NCI-H2081 (cell line): ENCODE results near the gene RIMKLB.
A peak's percentile ranks its signal among the peaks of the same experiment; 100 is the strongest.
"Not testable (repeated sequence)": the region's sequence is repeated elsewhere in the genome, so short reads cannot be mapped to it uniquely, and the experiment has no call there.

Experiments used
- DNase-seq, 2 experiments: peaks; one replicate each; lab custom pipeline; 2025; lab: John Stamatoyannopoulos, UW

The RIMKLB gene

DNA sequence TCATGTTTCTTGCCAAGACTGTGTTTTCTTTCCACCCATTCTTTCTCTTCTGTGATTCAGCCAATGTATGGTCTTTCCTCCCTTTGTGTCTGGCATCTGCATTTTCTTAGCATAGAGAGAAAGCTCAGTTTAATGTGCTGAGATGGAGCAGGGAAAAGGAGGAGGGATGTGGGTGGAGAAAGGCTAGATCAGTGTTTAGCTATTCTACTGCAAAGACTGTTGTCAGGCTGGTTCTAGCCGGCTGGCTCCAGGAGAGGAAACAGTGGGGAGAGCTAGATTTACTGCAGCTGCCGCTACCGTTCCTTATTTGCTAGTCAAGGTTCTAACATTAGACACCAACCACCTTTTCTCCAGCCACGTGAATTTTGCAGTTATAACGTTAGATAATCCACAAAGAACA, 5.2 kb upstream of the RIMKLB start:
- peak; percentile 31 to 79 for DNase-seq

DNA sequence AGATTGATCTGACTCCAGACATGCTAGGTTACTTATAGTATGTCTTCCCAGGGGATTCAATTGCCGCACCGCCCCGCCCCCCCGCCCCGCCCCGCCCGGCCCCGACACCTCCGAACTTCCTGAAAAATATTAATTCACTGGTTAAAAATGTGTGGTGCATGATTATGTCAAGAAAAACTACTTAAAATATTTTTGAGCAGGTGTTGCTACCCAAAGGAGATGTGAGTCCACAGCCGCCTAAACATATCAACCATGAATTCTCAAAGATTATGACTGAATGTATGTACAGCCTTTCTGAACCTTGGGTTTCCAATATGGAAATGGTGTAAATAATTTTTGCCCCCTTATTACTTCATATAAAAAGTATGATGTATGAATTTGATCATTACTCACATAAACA, 2.7 kb upstream of the RIMKLB start:
- DNase-seq, result no peak

DNA sequence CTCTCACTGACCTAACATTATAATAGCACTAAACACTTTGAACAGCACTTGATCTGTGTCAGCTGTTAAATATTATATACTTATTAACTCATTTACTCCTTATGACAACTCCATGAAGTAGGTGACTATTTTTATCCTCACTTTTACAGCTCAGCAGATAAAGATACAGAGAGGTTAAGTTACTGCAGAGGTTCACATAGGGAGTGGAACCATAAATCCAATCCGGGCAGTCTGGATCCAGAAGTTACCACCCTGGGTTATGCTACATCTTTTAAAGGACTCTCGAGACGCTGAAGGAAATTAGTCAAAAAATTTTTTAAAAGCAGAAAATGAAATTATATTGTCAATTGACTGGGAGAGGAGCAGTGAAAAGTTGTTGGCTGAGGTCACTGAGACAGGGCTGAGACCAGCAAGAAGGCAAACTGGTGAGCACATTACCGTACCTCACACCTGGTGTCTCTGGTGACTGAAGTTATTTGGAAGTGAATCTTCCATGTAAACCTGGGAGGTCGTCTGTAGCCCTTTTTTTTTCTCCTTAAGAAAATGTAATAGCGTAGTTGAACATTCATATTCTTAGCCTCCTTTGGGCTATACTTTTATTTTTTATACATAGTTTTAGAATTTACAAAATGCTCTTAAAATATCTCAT, 1.2 kb upstream of the RIMKLB start:
- DNase-seq, result no peak

DNA sequence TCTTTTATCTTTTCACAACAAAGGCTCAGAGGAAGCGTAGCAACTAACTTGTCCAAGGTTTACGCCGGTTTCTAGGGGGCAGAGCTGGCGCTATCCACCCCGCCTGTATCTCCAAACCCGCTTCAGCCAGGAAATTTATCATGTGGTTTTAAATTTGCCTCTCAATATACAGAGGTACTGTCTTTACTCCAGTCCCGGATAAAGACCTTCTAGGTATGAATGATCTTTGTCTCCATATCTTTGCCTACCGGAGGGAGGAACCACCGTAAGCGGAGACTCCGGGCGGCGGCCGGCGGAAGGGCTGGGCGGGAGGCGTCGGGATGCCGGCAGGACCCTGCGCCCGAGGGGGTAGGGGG, 693 bp upstream of the RIMKLB start:
- DNase-seq, result peak; percentile 29 to 51

DNA sequence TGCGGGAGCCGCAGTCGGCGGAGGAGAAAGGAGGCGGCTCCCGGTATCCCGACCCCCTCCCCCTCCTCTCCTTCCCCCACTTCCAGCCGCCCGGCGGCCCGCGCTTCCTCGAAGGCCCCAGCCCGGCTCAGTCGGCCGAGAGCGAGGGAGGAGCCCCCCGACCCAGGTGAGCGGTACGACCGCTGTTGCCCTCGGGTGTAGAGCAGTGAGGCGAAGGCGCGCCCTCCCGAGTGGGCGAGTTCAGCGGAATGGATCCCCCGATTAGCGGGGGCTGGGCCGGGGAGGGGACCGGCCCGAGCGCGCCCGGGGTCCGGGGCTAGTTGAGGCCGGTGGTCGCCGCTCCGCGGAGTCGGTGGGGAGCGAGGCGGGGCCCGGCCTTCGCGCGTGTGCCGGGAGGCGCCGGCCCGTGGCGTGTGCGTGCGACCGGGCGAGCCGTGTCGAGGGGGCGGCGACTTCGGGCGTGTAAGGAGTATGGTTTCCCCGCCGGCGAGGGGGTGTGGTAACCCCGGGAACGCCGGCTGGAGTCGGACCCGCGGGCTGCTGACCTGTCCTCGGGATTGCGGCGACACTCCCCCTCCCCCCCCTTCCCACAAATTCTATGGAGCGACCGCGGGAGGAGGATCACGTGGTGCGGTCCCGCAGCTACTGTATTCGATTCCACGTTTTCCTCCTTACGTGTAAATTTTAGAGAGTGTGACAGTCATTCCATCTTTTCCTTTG, 501 bp downstream of the RIMKLB start:
- DNase-seq, result peak; percentile 9 to 38

DNA sequence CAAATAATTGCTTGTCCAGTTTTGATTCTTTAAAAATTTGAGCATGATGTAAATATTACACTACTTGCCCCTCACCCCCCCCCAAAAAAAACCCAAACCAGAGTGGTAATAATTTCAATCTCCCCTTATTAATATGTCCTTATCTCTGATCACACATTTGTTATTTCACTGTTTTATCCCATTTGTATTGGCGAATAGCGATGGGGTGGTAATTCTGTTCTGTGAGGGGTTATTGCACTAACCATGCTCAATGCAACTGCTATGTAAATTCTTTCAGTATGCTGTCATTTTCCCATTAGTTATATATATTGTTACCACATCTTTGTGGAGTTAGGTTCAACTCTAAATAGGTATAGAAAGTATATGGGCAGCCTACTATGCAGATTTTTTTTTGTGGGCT, 1.1 kb downstream of the RIMKLB start:
- DNase-seq, result no peak

DNA sequence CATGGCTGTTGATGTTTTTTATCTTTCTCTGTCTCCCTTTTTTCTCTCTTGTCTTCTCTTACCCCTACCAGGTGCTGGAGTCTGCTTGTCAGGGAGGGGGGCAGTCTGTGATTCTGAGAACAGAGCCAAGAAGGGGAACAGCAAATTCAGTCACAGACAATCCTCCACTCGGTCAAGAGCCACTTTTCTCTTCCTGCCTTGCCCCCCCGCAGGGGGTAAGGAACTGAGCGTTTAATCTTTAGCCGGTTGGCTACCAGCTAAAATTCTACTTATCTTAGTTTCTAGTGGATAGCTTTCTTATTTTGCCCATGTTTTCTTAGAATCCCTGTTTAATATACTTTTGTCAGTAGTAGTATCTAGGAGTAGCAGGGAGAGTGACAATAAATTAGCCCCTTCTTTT, 1.9 kb downstream of the RIMKLB start:
- DNase-seq, result no peak

DNA sequence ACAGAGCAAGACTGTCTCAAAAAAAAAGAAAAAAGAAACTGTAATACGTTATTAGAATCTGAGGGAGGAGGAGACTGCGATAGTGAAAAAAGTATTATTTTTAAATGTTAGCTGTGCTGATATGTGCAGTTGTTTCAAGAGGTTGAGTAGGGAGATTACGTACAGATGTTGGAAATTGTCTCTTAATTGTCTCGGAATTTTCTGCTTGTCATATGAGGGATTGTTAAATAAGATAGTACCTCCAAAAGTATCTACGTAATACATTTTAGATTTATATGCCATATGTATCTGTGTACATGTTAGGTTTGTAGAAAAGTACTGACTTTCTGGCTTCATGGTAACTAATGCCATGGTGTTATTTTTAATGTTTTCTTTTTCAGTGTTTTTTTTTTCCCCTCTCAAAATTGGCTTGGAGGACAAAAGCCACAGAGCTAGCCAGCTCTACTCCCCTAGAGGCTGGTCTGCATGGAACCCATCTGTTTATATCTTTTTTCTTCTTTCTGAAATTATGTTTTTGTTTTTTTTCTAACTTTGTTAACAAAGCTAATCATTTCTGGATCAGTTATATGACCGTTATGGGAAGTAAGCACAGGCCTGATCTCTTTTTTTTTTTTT, 3.4 kb downstream of the RIMKLB start:
- no peak for DNase-seq

DNA sequence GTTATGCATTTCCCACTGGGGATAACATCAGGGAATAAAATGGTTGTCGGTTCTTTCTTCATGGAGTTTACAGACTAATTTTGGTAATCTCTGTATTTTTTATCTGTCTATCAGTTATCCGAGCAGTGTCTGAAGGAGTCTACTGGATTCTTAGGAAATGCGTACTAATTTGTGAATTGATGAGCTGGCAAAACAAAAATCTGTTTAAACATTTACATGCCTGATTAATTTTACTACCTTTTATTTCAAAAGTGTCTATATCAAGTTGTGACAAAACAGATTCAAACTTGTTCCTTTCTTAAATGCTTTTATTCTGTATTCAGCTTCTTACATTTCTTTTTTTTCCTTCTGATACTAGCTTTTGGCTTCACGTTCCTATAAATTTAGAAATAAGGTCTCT, 4.4 kb downstream of the RIMKLB start:
- DNase-seq, result no peak

DNA sequence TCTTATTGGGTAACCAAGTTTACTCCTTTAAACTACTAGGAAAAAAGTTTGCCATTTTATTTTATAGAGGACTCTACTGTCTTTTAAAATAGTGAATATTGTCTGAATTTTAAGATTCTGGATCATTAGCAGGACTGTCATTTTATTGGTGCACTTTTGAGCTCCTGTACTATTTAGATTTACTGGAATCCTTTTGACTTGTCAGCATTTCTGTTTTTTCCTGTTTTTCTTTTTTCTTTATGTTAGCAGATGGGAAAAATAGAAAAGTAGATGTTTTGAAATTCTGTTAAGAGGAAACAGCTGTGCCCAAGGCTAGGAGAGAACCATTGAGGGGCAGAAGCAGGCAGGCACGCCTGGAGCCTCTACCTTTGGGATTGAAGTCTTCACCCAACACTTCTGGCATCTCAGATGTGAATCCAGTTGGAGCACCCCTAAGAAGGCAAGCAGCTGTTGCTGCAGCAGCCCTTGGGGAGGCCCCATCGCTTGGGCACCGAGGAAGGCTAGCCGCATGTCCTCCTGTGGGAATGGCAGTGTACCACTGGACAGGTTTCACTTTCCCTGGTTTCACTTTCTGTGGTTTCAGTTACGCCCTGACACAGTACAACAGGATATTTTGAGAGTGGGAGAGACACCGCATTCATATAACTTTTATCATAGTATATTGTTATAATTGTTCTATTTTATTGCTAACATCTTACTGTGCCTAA, 11.5 kb downstream of the RIMKLB start:
- no peak for DNase-seq

DNA sequence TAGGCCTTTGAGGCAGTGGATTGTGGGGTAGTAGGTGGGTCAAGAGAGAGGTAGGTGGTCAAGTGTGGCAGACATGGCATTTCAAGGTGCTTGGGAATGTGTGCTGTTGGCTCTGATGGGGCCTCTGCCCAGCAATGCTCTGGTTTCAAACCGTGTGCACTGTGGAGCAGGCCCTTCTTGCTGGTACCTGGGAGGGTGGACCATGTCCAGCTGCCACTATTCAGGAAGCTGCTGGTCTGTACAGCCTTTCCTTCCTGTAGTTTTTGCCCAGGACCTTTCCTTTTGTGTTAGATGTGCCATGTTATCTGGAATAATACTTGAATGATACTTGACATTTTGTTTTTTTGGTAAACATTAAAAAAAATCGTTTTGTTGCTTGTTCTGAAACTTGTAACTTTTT, 14.8 kb downstream of the RIMKLB start:
- no peak for DNase-seq

DNA sequence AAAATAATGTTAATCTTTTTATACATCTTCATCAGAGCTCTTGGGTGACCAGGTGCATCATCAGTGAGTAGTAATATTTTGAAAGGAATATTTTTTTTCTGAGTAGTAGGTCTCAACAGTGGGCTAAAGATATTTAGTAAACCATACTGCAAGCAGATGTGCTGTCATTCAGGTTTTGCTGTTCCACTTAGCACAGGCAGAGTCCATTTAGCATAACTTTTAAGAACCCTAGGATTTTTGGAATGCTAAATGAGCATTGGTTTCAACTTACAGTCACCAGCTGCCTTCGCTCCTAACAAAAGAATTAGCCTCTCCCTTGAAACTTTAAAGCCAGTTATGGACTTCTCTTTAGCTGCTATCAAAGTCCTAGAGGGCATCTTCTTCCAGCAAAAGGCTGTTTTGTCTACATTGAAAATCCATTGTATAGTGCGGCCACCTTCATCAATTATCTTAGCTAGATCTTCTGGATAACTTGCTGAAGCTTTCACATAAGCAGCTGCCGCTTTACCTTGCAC, 24.6 kb downstream of the RIMKLB start:
- no peak for DNase-seq

DNA sequence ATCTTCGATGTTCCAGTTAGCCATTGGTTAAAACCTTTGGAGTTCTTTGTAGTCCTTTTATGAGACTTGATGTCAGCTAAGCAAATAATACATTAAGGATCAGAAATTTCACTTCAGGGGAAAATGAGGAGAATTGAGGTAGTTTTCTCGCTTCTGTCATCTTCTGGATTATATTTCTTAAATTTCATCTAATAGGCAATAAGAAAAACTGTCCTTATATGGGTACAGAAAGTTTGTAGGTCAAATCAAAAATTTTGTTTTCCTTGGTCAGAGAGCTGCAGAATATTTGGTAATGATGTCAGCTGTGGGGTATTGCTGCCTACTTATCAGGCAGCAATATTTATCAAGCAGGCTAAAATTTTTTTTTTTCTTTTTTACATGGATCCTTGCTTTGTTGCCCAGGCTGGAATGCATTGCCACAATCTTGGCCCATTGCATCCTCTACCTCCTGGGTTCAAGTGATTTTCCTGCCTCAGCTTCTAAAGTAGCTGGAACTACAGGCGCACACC, 37.1 kb downstream of the RIMKLB start:
- no peak for DNase-seq

DNA sequence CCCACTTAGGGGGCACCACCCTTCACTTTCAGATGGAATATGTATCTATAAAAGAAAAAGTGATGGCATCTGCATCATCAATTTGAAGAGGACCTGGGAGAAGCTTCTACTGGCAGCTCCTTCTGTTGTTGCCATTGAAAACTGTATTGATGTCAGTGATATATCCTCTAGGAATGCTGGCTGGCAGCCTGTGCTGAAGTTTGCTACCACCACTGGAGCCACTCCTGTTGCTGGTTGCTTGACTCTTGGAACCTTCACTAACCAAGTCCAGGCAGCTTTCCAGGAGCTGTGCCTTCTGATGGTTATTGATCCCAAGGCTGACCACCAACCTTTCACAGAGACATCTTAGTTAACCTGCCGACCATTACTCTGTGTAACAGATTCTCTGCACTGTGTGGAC, 44.7 kb downstream of the RIMKLB start:
- DNase-seq, result no peak

DNA sequence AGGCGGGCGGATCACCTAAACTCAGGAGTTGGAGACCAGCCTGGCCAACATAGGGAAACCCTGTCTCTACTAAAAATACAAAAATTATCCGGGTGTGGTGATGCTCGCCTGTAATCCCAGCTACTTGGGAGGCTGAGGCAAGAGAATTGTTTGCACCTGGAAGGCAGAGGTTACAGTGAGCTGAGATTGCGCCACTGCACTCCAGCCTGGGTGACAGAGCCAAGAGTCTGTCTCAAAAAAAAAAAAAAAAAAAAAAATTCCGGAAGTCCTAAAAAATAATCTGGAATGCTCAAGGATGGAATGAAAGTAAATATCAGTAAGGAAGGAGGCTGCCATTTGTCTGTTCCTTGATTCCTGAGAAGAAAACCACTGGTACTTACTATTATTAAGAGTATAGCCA, 45.3 kb downstream of the RIMKLB start:
- DNase-seq, result not testable (repeated sequence)

DNA sequence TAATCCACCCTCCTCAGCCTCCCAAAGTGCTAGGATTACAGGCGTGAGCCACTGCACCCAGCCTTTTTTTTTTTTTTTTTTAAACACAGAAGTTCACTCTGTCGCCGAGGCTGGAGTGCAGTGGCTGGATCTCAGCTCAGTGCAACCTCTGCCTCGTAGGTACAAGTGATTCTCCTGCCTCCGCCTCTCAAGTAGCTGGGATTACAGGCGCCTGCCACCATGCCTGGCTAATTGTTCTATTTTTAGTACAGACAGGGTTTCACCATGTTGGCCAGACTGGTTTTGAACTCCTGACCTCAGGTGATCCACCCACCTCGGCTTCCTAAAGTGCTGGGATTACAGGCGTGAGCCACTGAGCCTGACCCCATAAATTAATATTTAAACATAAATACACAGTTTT, 47.8 kb downstream of the RIMKLB start:
- DNase-seq, result not testable (repeated sequence)

DNA sequence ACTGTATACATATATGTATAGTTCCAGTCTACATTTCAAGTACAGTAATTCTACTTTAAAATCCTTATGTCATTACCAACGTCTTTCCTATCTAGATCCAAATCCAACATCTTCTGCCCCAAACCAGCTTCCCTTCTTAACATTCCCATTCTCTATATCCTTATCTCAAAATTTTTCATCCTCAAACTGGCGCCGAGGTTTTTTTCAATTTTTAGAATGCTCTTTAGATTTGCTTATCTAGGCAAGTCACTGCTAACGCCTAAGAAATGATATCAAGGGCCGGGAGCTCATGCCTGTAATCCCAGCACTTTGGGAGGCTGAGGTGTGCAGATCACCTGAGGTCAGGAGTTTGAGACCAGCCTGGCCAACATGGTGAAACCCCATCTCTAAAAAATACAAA, 48.3 kb downstream of the RIMKLB start:
- no peak for DNase-seq

DNA sequence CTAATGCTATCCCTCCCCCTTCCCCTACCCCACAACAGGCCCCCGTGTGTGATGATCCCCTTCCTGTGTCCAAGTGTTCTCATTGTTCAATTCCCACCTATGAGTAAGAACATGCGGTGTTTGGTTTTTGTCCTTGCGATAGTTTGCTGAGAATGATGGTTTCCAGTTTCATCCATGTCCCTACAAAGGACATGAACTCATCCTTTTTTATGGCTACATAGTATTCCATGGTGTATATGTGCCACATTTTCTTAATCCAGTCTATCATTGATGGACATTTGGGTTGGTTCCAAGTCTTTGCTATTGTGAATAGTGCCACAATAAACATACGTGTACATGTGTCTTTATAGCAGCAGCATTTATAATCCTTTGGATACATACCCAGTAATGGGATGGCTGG, 62.3 kb downstream of the RIMKLB start:
- not testable (repeated sequence) for DNase-seq

DNA sequence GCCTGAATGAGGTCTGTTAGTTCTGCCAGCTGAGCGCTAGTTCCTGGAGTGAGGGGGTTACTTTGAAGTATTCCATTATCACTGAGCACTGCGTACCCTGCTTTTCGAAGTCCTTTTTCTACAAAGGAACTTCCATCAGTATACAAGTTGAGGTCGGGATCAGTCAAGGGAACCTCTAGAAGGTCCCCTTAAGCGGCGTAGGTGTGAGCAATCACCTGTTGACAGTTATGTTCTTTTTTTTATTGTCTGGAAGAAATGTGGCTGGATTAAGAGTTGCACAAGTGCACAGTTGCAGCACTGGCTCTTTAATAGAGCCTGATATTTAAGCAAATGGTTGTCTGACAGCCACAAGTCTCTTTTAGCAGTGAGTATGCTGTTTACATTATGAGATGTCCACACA, 64.9 kb downstream of the RIMKLB start:
- not testable (repeated sequence) for DNase-seq

DNA sequence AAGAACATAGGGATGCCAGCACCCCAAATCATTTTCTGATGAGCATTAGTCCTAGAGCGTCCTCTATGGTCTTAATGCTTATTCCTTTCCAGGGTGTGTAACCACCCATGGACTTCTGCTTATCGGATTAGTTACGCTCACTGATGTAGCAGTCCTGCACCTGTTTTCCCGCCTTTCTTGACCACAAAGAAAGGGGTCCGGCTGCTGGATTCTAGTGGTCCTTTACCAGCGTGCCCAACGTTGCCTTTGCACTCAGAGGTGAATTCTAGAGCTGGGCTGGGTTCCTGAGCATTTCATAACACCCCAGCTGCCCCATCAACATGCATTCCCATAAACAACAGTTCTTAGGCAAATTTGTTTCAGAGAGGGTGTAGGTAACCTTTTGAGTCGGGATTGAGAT, 68.3 kb downstream of the RIMKLB start:
- DNase-seq, result not testable (repeated sequence)

DNA sequence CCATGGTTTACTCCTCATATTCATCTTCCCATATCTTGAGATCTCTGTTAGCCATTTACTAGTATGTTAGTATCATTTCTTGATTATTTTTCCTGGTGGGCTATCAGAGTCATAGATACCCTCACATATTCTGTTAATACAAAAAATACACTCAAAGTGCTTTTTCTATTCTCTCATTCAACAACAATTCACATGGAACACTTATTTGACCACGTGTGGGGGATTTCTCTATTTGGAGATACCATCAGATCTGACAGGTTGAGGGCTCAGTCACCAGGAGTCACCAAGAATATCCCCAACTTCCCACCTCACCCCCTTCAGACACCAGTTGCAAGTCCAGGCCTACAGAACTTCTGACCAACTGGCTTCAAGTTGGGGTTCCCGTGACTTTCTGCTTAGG, 72.7 kb downstream of the RIMKLB start:
- DNase-seq, result no peak

DNA sequence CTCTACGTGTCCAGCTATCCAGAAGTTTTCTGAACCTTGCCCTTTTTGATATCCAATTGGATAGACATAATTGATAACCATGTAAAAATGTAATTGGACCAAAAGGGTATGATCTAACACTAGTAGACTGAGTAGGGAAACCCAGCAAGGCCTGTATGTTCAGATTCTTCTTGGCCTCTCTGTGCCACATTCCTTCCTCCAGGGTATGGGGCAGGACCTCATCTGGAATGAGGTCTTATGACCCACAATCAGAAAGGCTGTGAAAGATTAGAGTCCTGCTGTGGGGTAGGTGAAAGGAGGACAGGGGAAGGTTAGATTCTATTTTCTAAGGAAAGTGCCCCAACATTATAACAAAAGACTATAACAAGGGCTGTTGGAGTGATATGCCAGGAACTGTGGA, 73.3 kb downstream of the RIMKLB start:
- no peak for DNase-seq

DNA sequence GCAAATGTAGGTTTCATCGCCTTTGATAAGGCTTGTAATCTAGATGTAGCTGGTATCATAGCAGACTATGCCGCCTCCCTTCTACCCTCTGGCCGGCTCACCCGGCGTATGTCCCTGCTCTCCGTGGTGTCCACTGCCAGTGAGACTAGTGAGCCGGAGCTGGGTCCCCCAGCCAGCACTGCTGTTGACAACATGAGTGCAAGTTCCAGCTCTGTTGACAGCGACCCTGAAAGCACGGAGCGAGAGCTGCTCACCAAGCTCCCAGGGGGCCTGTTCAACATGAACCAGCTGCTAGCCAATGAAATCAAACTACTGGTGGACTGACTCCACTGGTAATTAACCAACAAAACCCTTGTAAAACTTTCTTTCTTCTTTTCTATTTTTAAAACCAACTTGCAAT, 75.7 kb downstream of the RIMKLB start:
- no peak for DNase-seq
